Pancreas (tissue), 10 donors: ENCODE data around the gene RERE. TPM values are rescaled to one million over a fixed set of nuclear protein-coding genes. Genes with fewer than 3 reads are reported as not detected.

ENCODE experiments used
- ATAC-seq, 4 donors: fragments of 200-7000 bp; cut with Tn5 transposase; one replicate each; pipeline versions ENCODE4 v1.8.0 to v1.9.1; 2020; ENCODE audit warnings: mild to moderate bottlenecking in 4 of 4, moderate library complexity in 4 of 4
- DNase-seq, 6 donors: peaks; one replicate each; pipeline ENCODE4 v3.0.0-alpha.2; 2020
- FAIRE-seq: peaks from 2 replicates; lab custom pipeline; 2012; peaks lifted over from hg19 to GRCh38; lab: Jason Lieb, UNC
- H3K27ac ChIP-seq, 4 donors: fragments of 200-600 bp; sonication (generic); 1 replicate in 3 of 4; 2 replicates in 1 of 4; pipeline versions ENCODE4 v1.5.0 to v1.8.0; 2020
- H3K27me3 ChIP-seq, 4 donors: fragments of 200-600 bp; one replicate each; pipeline ENCODE4 v1.8.0; 2021
- H3K36me3 ChIP-seq, 3 donors: fragments of 200-600 bp; sonication (generic) in 1 of 3; one replicate each; pipeline versions ENCODE4 v1.5.0 to v1.8.0; 2020 to 2021
- H3K4me1 ChIP-seq, 3 donors: fragments of 200-600 bp; one replicate each; pipeline ENCODE4 v1.8.0; 2021
- H3K4me3 ChIP-seq, 4 donors: fragments of 200-600 bp; sonication (generic) in 2 of 4; one replicate each; pipeline versions ENCODE4 v1.5.0 to v1.8.0; 2020 to 2021
- H3K9me3 ChIP-seq, 4 donors: fragments of 200-600 bp; one replicate each; pipeline ENCODE4 v1.8.0; 2021
- CTCF ChIP-seq, 4 donors: fragments of 200-600 bp; sonication (generic) in 3 of 4; IDR thresholded peaks; one replicate each; pipeline versions ENCODE4 v1.5.0 to v1.8.0; 2021; ENCODE audit warnings: antibody characterized with exemption in 4 of 4
- WGBS, 2 donors: extraction: QIAGEN DNeasy Blood & Tissue Kit; methylation state at CpG; one replicate each; pipeline ENCODE4 v1.1.7; 2013; 5-methylcytosine and 5-hydroxymethylcytosine counted together
- intact Hi-C, 3 donors: fragments of 100-400 bp; cut with DNase I; formaldehyde crosslinking; loops; one replicate each; pipeline versions ENCODE4 v1.11.1 to v1.14.2; 2022
- polyA plus RNA-seq, 2 donors: library from polyadenylated mRNA; stranded (reverse); fragments of 200-250 nt; gene quantifications; one replicate each; pipeline ENCODE4 v1.2.3, GENCODE V29; 2013
- total RNA-seq, 6 donors: library from RNA; stranded (reverse); fragmentation: NEBNext Ultra II Directional in 4 of 6; extraction: Animal tissue kit (Norgen Biotek cat#: 25700) in 4 of 6; gene quantifications; one replicate each; pipeline versions ENCODE4 v1.2.1 to v1.2.4, GENCODE V29; 2021 to 2023
- donor health status: healthy with polysubstance abuse.
- donor health status: DM: no; HTN: no; CAD: no; lungs with moderate emphysema.
- donor health status: DM: no; HTN: no; CAD: no.
- donor health status: control.
- donor health status: control.
- donor health status: Bipolar disorder and iron deficiency.
- donor health status: DM: yes; HTN: yes; CAD: no.
- donor health status: DM: no; HTN: no; CAD: no.
- donor health status: DM: no; HTN: no; CAD: no.
- donor health status: DM: yes; HTN: yes; CAD: no.

RERE gene
- total and polyA plus RNA-seq, 8 donors = 27.0 to 76.7 (median 50.7) TPM

DNA sequence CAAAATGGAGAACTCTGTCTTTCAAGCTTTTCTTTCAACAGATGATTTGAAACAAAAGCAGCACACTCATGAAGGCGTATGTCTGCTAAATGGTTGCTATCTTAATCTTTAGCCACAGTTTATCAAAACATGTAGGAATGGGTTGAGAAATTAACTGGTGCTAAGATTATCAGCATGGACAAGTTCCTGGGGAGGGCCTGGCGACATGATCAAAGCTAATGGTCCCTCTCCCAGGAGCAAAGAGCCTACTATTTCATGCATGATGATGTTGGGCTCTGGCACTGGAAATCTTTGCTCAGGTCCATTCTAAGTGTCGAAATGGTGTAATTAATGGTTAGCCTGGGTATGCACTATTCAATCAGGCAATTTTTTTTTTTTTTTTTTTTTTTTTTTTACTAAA, 407.8 kb downstream of the RERE start:
- no peaks in the 10 kb centered on the region for H3K36me3 ChIP-seq
- ATAC-seq (no peak), DNase-seq (no peak), FAIRE-seq (no peak)
- H3K4me3 ChIP-seq = no peak overlapping the region
- H3K27me3 ChIP-seq = no peaks in the 10 kb centered on the region
- H3K9me3 ChIP-seq = no peaks in the 10 kb centered on the region
- peaks cover 58 to 67% (median 64%) of the 10 kb centered on the region in 3 donors for H3K4me1 ChIP-seq
- intact Hi-C loops = no loop called here
- TF ChIP-seq CTCF (IDR thresholded peaks at IDR 0.05) = no peak
- H3K27ac ChIP-seq = peak overlapping the region in 2 of 4 donors; percentile 84 to 85
- 50 to 55% methylated on average over 3 of the region's 3 CpGs for WGBS, 2 donors

DNA sequence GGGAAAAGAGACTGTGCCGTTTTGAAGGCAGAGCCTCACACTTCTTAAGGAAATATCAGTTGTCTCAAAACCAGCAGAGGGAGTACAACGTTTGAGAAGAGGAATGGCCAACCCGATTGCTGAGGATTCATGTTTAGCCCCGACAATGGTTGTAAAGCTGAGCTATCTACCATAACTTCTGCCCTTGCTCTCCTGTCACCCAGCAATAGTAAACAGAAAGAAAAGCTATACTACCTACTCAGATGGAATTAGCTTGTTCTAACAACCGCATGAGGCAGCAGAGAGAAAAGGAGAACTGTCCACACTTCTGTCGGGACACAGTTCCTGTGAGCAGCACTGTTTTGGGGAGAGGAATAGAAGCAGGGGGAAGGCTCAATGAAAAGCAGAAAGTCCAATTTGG, 408.3 kb downstream of the RERE start:
- no peak for DNase-seq
- peak in 3 of 4 donors; percentile 15 to 20 (median 15) for TF ChIP-seq CTCF (IDR thresholded peaks at IDR 0.05)
- FAIRE-seq = no peak
- WGBS, 2 donors = 4 to 6% methylated on average over 6 of the region's 6 CpGs
- no peak overlapping the region for H3K4me3 ChIP-seq
- peak; percentile 39 to 67 (median 64) for ATAC-seq
- H3K36me3 ChIP-seq = no peaks in the 10 kb centered on the region
- intact Hi-C loops = no loop called here
- no peaks in the 10 kb centered on the region for H3K9me3 ChIP-seq
- H3K27me3 ChIP-seq = no peaks in the 10 kb centered on the region
- peak overlapping the region; percentile 20 to 85 (median 72) for H3K27ac ChIP-seq
- H3K4me1 ChIP-seq = peaks cover 54 to 63% (median 60%) of the 10 kb centered on the region in 3 donors

- intact Hi-C loops = no loop called here
- FAIRE-seq (no peak), DNase-seq (peak in 4 of 6 donors; percentile 55 to 82 (median 80))
Measured at GRCh38 chr1:8408151-8408839, 409.1 kb downstream of the RERE start.

DNA sequence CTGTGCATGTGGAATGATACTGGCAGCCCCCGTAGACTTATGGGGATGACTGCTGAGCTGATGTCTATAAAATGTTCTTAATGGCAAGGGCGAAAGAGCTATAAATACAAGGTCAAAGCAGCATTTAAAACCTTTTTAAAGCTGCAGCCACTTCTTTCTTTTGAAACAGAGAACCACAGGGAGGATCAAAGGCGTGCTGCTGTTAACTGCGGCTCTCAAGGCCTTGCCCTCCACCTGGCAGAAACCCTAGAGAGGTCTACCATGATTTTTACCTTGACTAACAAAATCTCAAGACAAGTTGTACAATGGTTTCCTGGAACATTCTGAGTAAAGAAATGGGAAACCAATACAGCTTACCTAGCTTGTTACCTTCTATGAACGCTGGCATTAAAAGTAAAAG, 409.8 kb downstream of the RERE start:
- no peaks in the 10 kb centered on the region for H3K36me3 ChIP-seq
- 32 to 38% methylated on average over 5 of the region's 5 CpGs for WGBS, 2 donors
- ATAC-seq (no peak), DNase-seq (no peak), FAIRE-seq (no peak)
- peaks cover 45 to 57% (median 54%) of the 10 kb centered on the region in 3 donors for H3K4me1 ChIP-seq
- intact Hi-C loops = no loop called here
- H3K9me3 ChIP-seq = no peaks in the 10 kb centered on the region
- H3K27me3 ChIP-seq = no peaks in the 10 kb centered on the region
- H3K4me3 ChIP-seq = no peak overlapping the region
- peak overlapping the region; percentile 40 to 85 (median 72) for H3K27ac ChIP-seq
- TF ChIP-seq CTCF (IDR thresholded peaks at IDR 0.05) = no peak

More at GRCh38 chr1:8408151-8408839, 409.1 kb downstream of the RERE start:
- TF ChIP-seq CTCF (IDR thresholded peaks at IDR 0.05) = no peak
- peak overlapping the region; percentile 40 to 85 (median 72) for H3K27ac ChIP-seq
- no peaks in the 10 kb centered on the region for H3K9me3 ChIP-seq
- H3K4me1 ChIP-seq = peaks cover 52 to 63% (median 60%) of the 10 kb centered on the region in 3 donors
- H3K36me3 ChIP-seq = no peaks in the 10 kb centered on the region
- ATAC-seq = peak; percentile 71 to 82 (median 78)
- no peaks in the 10 kb centered on the region for H3K27me3 ChIP-seq
- H3K4me3 ChIP-seq = no peak overlapping the region
- WGBS, 2 donors = 17 to 20% methylated on average over 9 of the region's 9 CpGs

GRCh38 chr1:8406960-8407359, 410.5 kb downstream of the RERE start:
- intact Hi-C loops = no loop called here
- TF ChIP-seq CTCF (IDR thresholded peaks at IDR 0.05) = no peak
- H3K27ac ChIP-seq = peak overlapping the region; percentile 25 to 85 (median 62)
- no peak overlapping the region for H3K4me3 ChIP-seq
- WGBS, 2 donors = 82 to 83% methylated on average over 4 of the region's 4 CpGs
- ATAC-seq (no peak), DNase-seq (no peak), FAIRE-seq (no peak)
- H3K27me3 ChIP-seq = no peaks in the 10 kb centered on the region
- H3K9me3 ChIP-seq = no peaks in the 10 kb centered on the region
- no peaks in the 10 kb centered on the region for H3K36me3 ChIP-seq
- H3K4me1 ChIP-seq = peaks cover 38 to 50% (median 47%) of the 10 kb centered on the region in 3 donors
